HEK293T (cell line): ENCODE measurements around the gene HNRNPF.
A peak's percentile ranks its signal among the peaks of the same experiment; 100 is the strongest.
"Not testable (repeated sequence)": the region's sequence is repeated elsewhere in the genome, so short reads cannot be mapped to it uniquely, and the experiment has no call there.

Experiments used
- CTCF ChIA-PET: fragments of 350-600 bp; formaldehyde crosslinking; extraction: SDS; loops from one replicate; lab custom pipeline; 2021; ENCODE audit warnings: antibody characterized with exemption, inconsistent platforms; lab: Yijun Ruan, JAX
- POLR2A ChIA-PET: fragments of 350-600 bp; formaldehyde crosslinking; extraction: SDS; loops from one replicate; lab custom pipeline; 2020; ENCODE audit warnings: antibody characterized with exemption, inconsistent platforms; lab: Yijun Ruan, JAX
- DNase-seq: peaks from one replicate; pipeline ENCODE4 v3.0.0; 2012; ENCODE audit warnings: mixed read lengths; ENCODE audit errors: extremely low spot score
- ARNT ChIP-seq: fragments of 450-650 bp; IDR thresholded peaks from 2 replicates; pipeline ENCODE4 v1.6.1; 2017; ENCODE audit warnings: mild to moderate bottlenecking
- BHLHE40 ChIP-seq: fragments of 450-650 bp; IDR thresholded peaks from 2 replicates; pipeline ENCODE4 v1.6.1; 2016; ENCODE audit warnings: mild to moderate bottlenecking, moderate library complexity, borderline replicate concordance
- CTBP1 ChIP-seq: fragments of 450-650 bp; IDR thresholded peaks from 2 replicates; pipeline ENCODE4 v1.6.1; 2016; ENCODE audit warnings: borderline replicate concordance
- ELF4 ChIP-seq: fragments of 450-650 bp; IDR thresholded peaks from 2 replicates; pipeline ENCODE4 v1.6.1; 2017; ENCODE audit warnings: antibody characterized with exemption
- FOXA1 ChIP-seq: fragments of 450-650 bp; IDR thresholded peaks from 2 replicates; pipeline ENCODE4 v1.6.1; 2016; ENCODE audit warnings: mild to moderate bottlenecking
- FOXK2 ChIP-seq: fragments of 450-650 bp; IDR thresholded peaks from 2 replicates; pipeline ENCODE4 v1.6.1; 2016; ENCODE audit warnings: mild to moderate bottlenecking
- FOXM1 ChIP-seq: fragments of 450-650 bp; IDR thresholded peaks from 2 replicates; pipeline ENCODE4 v1.6.1; 2017; ENCODE audit warnings: mild to moderate bottlenecking, borderline replicate concordance
- HDGF ChIP-seq: fragments of 450-650 bp; IDR thresholded peaks from 2 replicates; pipeline ENCODE4 v1.6.1; 2017; ENCODE audit warnings: antibody characterized with exemption, borderline replicate concordance
- L3MBTL2 ChIP-seq: fragments of 450-650 bp; conservative IDR thresholded peaks from 2 replicates; pipeline ENCODE4 v1.6.1; 2016; ENCODE audit warnings: mild to moderate bottlenecking
- LEF1 ChIP-seq: fragments of 450-650 bp; IDR thresholded peaks from 2 replicates; pipeline ENCODE4 v1.6.1; 2017; ENCODE audit warnings: mild to moderate bottlenecking, borderline replicate concordance
- NFRKB ChIP-seq: fragments of 450-650 bp; IDR thresholded peaks from 2 replicates; pipeline ENCODE4 v1.6.1; 2016; ENCODE audit warnings: mild to moderate bottlenecking, moderate library complexity
- SP1 ChIP-seq: fragments of 450-650 bp; IDR thresholded peaks from 2 replicates; pipeline ENCODE4 v1.6.1; 2017
- SUZ12 ChIP-seq: fragments of 450-650 bp; IDR thresholded peaks from 2 replicates; pipeline ENCODE4 v1.6.1; 2016; ENCODE audit warnings: mild to moderate bottlenecking
- TARDBP ChIP-seq: fragments of 450-650 bp; IDR thresholded peaks from 2 replicates; pipeline ENCODE4 v1.6.1; 2016
- ZNF384 ChIP-seq: fragments of 450-650 bp; IDR thresholded peaks from 2 replicates; pipeline ENCODE4 v1.6.1; 2016
- TF ChIP-seq, protein P1 (sequence below): fragments of 450-650 bp; IDR thresholded peaks from 2 replicates; pipeline ENCODE4 v1.6.1; 2016

Gene HNRNPF

DNA sequence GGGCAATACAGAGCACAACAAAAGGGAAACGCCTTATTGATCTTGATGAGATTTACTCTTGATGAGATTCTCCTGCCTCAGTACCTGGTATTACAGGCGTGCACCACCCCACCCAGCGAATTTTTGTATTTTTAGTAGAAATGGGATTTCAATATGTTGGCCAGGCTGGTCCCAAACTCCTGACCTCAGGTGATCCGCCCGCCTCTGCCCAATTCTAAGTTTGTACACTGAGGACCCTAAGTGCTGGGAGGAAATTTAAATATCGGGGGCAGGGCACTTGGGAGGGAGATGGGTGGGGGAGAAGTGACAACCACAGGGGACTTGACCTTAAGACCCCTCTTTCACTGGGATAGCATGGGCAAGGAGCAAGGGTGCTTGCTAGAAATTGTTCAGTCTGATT is 14.1 kb downstream of the HNRNPF start:
- CTCF ChIA-PET = no interaction called here
- POLR2A ChIA-PET = interaction anchor here (1.2 to 2.9 kb wide), 2 partner anchors 9 to 12 kb away, joined by 3 to 21 read pairs; no protein-coding TSS in a partner anchor

DNA sequence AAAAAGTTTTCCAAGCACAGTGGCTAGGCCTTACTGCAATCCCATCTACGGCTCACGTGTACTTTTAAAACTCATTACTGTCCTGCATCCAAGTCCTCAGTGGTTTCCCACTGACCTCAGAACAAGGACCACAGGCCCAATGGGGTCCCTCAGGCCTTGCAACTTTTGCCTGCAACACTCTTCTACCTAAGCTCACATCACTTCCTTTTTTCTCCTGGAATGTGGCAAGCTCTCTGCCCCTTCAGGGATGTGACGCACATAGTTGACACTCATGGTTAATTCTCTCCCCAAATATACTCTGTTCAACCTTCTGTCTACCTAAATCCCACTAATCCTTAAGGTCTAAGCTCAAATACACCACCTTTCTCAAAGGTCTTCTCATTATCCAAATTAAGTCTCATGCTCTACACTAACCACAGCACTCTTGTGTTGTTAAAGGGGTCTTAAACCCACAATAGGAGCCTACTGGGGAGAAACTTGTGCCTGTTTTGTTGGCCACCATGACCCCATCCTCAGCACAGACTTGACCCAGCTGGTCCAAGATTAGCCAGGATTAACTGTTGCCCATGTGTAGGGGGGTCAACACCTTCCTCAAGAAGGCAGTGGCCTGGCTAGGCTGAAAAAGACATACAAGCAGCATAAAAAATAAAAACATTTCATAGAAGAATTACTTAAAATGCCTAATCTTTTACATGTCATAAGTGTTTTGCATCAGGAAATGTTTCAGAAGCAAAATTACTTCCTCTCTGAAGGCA is 15.2 kb downstream of the HNRNPF start:
- POLR2A ChIA-PET = no interaction called here
- no peak for DNase-seq
- no peak for TF ChIP-seq FOXM1
- no peak for TF ChIP-seq L3MBTL2
- TF ChIP-seq BHLHE40 = no peak
- no peak for TF ChIP-seq ELF4
- TF ChIP-seq FOXA1 = no peak
- no peak for TF ChIP-seq HDGF
- no peak for TF ChIP-seq NFRKB
- no peak for TF ChIP-seq SP1
- TF ChIP-seq, protein P1, sequence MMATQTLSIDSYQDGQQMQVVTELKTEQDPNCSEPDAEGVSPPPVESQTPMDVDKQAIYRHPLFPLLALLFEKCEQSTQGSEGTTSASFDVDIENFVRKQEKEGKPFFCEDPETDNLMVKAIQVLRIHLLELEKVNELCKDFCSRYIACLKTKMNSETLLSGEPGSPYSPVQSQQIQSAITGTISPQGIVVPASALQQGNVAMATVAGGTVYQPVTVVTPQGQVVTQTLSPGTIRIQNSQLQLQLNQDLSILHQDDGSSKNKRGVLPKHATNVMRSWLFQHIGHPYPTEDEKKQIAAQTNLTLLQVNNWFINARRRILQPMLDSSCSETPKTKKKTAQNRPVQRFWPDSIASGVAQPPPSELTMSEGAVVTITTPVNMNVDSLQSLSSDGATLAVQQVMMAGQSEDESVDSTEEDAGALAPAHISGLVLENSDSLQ = no peak
- TF ChIP-seq TARDBP = no peak
- CTCF ChIA-PET = no interaction called here

More for the DNA sequence above, 14.1 kb downstream of the HNRNPF start:
- TF ChIP-seq ZNF384 (no peak), FOXM1 (no peak), ELF4 (no peak), TARDBP (no peak), FOXK2 (no peak)
- no peak for DNase-seq

DNA sequence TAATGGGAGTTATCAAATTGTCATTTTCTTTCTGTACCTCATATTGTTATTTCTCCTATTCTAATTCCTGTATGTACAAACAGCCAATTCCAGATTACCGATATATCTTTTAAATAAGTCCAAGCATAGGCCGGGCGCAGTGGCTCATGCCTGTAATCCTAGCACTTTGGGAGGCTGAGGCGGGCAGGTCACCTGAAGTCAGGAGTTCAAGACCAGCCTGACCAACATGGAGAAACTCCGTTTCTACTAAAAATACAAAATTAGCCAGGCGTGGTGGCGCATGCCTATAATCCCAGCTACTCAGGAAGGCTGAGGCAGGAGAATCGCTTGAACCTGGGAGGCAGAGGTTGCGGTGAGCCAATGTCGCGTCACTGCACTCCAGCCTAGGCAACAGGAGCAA is 15.8 kb downstream of the HNRNPF start:
- DNase-seq, CTCF ChIA-PET, POLR2A ChIA-PET: not testable (repeated sequence)

DNA sequence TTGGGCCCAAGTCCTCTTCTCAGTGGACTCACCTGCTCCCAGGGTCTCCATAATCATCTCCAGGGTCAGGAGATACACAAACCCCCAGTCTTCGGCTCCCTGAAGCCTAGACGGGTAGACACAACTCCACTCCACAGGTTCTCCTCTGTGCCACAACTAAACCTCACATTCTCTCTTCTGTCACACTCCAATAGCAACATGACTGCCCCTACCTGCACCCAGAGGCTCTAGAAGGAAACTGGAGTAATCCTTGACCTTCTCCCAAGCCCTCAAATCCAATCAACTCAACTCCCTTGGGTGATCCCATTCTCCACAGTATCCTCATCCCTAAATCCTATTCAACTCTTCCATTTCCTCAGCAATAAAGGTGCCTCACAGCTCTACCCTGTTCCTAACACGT is 16.2 kb downstream of the HNRNPF start:
- ChIA-PET CTCF (no interaction called here), POLR2A (no interaction called here)
- TF ChIP-seq TARDBP (no peak), HDGF (no peak), ARNT (no peak), FOXA1 (no peak), SP1 (no peak), FOXK2 (no peak), CTBP1 (no peak), LEF1 (no peak), NFRKB (no peak), SUZ12 (no peak), BHLHE40 (no peak), L3MBTL2 (no peak), FOXM1 (no peak), ZNF384 (no peak)
- TF ChIP-seq, protein P1 = no peak
- no peak for DNase-seq

DNA sequence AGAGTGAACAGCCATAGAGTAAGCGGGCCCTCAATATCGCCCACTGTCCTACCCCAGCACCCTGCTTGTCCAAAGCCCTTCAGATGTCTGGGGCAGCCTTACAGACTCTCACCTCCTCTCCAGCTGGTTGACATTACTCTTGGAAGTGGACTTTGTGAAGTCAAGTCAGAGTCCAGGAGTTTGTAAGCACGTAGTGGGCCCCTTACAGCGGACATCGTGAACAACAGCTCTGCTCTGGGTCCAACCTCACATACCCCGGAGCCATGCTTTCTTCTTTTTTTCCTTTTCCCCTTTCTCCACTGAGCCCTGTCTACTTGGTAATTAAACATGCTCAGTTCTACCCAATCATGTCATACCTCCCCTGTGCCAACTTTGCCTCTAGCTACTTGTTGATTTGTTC is 17.5 kb downstream of the HNRNPF start:
- POLR2A ChIA-PET = no interaction called here
- CTCF ChIA-PET = no interaction called here
- TF ChIP-seq HDGF (no peak), SUZ12 (no peak), NFRKB (no peak)
- DNase-seq = no peak

DNA sequence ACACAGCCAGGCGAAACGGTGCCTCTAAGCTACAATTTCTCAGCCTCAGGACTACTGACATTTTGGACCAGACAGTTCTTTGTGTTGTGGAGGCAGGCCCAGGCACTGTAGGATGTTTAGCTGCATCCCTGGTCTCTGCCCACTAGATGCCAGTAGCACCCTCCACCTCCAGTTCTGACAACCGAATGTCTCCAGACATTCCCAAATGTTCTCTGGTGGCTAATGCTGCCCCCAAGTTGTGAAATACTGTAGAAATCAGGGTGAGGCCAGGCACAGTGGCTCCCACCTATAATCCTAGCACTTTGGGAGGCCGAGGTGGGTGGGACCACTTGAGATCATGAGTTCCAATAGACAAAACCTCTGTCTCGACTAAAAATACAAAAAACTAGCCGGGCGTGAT is 18.2 kb downstream of the HNRNPF start:
- ChIA-PET POLR2A (interaction anchor here (0.7 kb wide), 1 partner anchor 98 kb away, joined by 3 read pairs; no protein-coding TSS in a partner anchor), CTCF (interaction anchor here (0.9 kb wide), 1 partner anchor 68 kb away, joined by 3 read pairs; no protein-coding TSS in a partner anchor)
- TF ChIP-seq BHLHE40 (no peak), ZNF384 (no peak), L3MBTL2 (no peak), NFRKB (no peak), FOXM1 (no peak), CTBP1 (no peak), FOXA1 (no peak), SUZ12 (no peak)
- DNase-seq = peak; percentile 25

DNA sequence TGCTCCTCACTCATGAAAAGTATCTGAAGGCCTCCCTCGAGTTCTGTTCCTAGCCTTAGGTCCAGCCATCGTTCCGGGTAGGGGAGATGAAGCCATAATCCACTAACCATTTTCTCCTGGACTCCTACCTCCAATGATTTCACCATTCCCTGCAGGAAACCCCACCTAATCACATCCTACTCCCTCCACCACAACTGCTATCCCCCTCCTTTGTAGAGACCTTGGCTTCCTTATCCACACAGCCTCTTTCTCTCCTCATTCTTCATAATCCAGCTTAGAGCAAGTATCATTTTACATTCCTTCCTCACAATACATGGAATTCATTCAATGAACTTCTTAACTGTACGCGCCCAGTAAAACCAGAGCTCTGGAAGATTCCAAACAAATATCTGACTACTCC is 18.7 kb downstream of the HNRNPF start:
- CTCF ChIA-PET = interaction anchor here (0.5 to 0.9 kb wide), 3 partner anchors 68 to 130 kb away, joined by 3 read pairs; no protein-coding TSS in a partner anchor
- no peak for DNase-seq
- TF ChIP-seq LEF1 (no peak), ARNT (no peak), FOXM1 (no peak), ZNF384 (no peak), TARDBP (no peak), SUZ12 (no peak), CTBP1 (no peak), HDGF (no peak), L3MBTL2 (no peak), FOXA1 (no peak), NFRKB (no peak), ELF4 (no peak), BHLHE40 (no peak), FOXK2 (no peak), SP1 (no peak)
- TF ChIP-seq, protein P1 = no peak
- POLR2A ChIA-PET = interaction anchor here (0.7 kb wide), 1 partner anchor 98 kb away, joined by 3 read pairs; no protein-coding TSS in a partner anchor
